GM23338 (cell line): ENCODE data around the gene ARHGDIA. TPM values are rescaled to one million over a fixed set of nuclear protein-coding genes. Genes with fewer than 3 reads are reported as not detected.

Experiments used
- ATAC-seq: fragments of 200-7000 bp; cut with Tn5 transposase; 3 replicates; pipeline ENCODE4 v1.9.1; 2020
- DNase-seq: peaks from one replicate; pipeline ENCODE4 v3.0.0-alpha.2; 2015; ENCODE audit warnings: low spot score
- H2AFZ ChIP-seq: fragments of 200-600 bp; sonication (generic); 2 replicates; pipeline ENCODE4 v1.8.0; 2016; ENCODE audit warnings: antibody characterized with exemption, mild to moderate bottlenecking, moderate library complexity
- H3F3A ChIP-seq: fragments of 200-600 bp; sonication (generic); replicated peaks from 2 replicates; pipeline ENCODE4 v1.8.0; 2017; ENCODE audit warnings: antibody characterized with exemption, mixed run types, low read depth
- H3K27ac ChIP-seq: fragments of 200-600 bp; sonication (generic); 2 replicates; pipeline ENCODE4 v1.6.1; 2016; ENCODE audit warnings: low read depth
- H3K27me3 ChIP-seq: fragments of 200-600 bp; sonication (generic); 2 replicates; pipeline ENCODE4 v1.8.0; 2016; ENCODE audit warnings: mild to moderate bottlenecking, mixed run types, moderate library complexity; ENCODE audit not compliant: insufficient read depth
- H3K36me3 ChIP-seq: fragments of 200-600 bp; sonication (generic); 2 replicates; pipeline ENCODE4 v1.8.0; 2016; ENCODE audit warnings: mild to moderate bottlenecking; ENCODE audit not compliant: insufficient read depth
- H3K4me1 ChIP-seq: fragments of 200-600 bp; sonication (generic); 2 replicates; pipeline ENCODE4 v1.8.0; 2016; ENCODE audit warnings: mild to moderate bottlenecking, moderate library complexity; ENCODE audit not compliant: insufficient read depth
- H3K4me2 ChIP-seq: fragments of 200-600 bp; sonication (generic); 2 replicates; pipeline ENCODE4 v1.7.1; 2017; ENCODE audit warnings: mixed run types
- H3K4me3 ChIP-seq: fragments of 200-600 bp; sonication (generic); 2 replicates; pipeline ENCODE4 v1.6.1; 2016; ENCODE audit warnings: mixed run types
- H3K79me2 ChIP-seq: fragments of 200-600 bp; sonication (generic); replicated peaks from 2 replicates; pipeline ENCODE4 v1.8.0; 2017; ENCODE audit warnings: mild to moderate bottlenecking; ENCODE audit not compliant: insufficient read depth
- H3K9me2 ChIP-seq: fragments of 200-600 bp; sonication (generic); 2 replicates; pipeline ENCODE4 v1.8.0; 2017; ENCODE audit not compliant: insufficient read depth
- H4K20me1 ChIP-seq: fragments of 200-600 bp; sonication (generic); replicated peaks from 2 replicates; pipeline ENCODE4 v1.8.0; 2017; ENCODE audit warnings: mild to moderate bottlenecking; ENCODE audit not compliant: insufficient read depth
- H3K27ac Mint-ChIP-seq: 2 replicates; pipeline ENCODE4 v1.8.0; 2020; ENCODE audit warnings: inconsistent platforms, mild to moderate bottlenecking, moderate library complexity, mixed read lengths
- H3K27me3 Mint-ChIP-seq: 3 replicates; pipeline ENCODE4 v1.8.0; 2022; ENCODE audit warnings: low read depth, mild to moderate bottlenecking, moderate library complexity, mixed read lengths, inconsistent platforms; ENCODE audit not compliant: insufficient read depth, poor library complexity
- H3K36me3 Mint-ChIP-seq: 3 replicates; pipeline ENCODE4 v1.8.0; 2021; ENCODE audit warnings: low read depth, mild to moderate bottlenecking, inconsistent platforms, moderate library complexity, mixed read lengths
- H3K4me1 Mint-ChIP-seq: 3 replicates; pipeline ENCODE4 v1.8.0; 2020; ENCODE audit warnings: mild to moderate bottlenecking, inconsistent platforms, mixed read lengths
- H3K4me3 Mint-ChIP-seq: 3 replicates; pipeline ENCODE4 v1.8.0; 2021; ENCODE audit warnings: moderate library complexity, mild to moderate bottlenecking, inconsistent platforms, mixed read lengths
- H3K9me3 Mint-ChIP-seq: 3 replicates; pipeline ENCODE4 v1.8.0; 2020; ENCODE audit warnings: moderate library complexity, mild to moderate bottlenecking, inconsistent platforms, mixed read lengths
- CREB1 ChIP-seq: fragments of 250-450 bp; sonication (Bioruptor Pico); IDR thresholded peaks from 2 replicates; pipeline ENCODE4 v1.5.0; 2020; ENCODE audit warnings: low read depth, mild to moderate bottlenecking, moderate library complexity
- EZH2 ChIP-seq: fragments of 200-600 bp; sonication (generic); IDR thresholded peaks from one replicate; pipeline ENCODE4 v1.8.0; 2017; ENCODE audit warnings: antibody characterized with exemption, mild to moderate bottlenecking, low read depth; ENCODE audit not compliant: unreplicated experiment
- EZH2phosphoT487 ChIP-seq: fragments of 200-600 bp; sonication (generic); IDR thresholded peaks from one replicate; pipeline ENCODE4 v1.8.1; 2018; ENCODE audit warnings: antibody characterized with exemption; ENCODE audit not compliant: unreplicated experiment
- JUNB ChIP-seq: IDR thresholded peaks from one replicate; pipeline ENCODE4 v1.6.1; 2016; ENCODE audit warnings: antibody characterized with exemption; ENCODE audit not compliant: unreplicated experiment
- NANOG ChIP-seq: IDR thresholded peaks from 2 replicates; pipeline ENCODE4 v1.6.1; 2016; ENCODE audit warnings: antibody characterized with exemption, borderline replicate concordance
- POLR2AphosphoS5 ChIP-seq: IDR thresholded peaks from 2 replicates; pipeline ENCODE4 v1.6.1; 2016; ENCODE audit warnings: antibody characterized with exemption, low read depth
- STAT1 ChIP-seq: IDR thresholded peaks from one replicate; pipeline ENCODE4 v1.6.1; 2016; ENCODE audit warnings: antibody characterized with exemption; ENCODE audit not compliant: unreplicated experiment
- ZNF114 ChIP-seq: fragments of 250-450 bp; sonication (Bioruptor Pico); IDR thresholded peaks from 2 replicates; pipeline ENCODE4 v1.5.0; 2020; ENCODE audit warnings: mild to moderate bottlenecking, moderate library complexity
- ZNF331 ChIP-seq: fragments of 250-450 bp; sonication (Bioruptor Pico); IDR thresholded peaks from 2 replicates; pipeline ENCODE4 v1.5.0; 2020; ENCODE audit warnings: low read depth, mild to moderate bottlenecking, moderate library complexity
- polyA plus RNA-seq: library from polyadenylated mRNA; unstranded; fragments of >200 nt; fragmentation: Nextera tagmentation; extraction: Ambion mirVana; gene quantifications from 2 replicates; pipeline ENCODE4 v1.2.1, GENCODE V29; 2016
- total RNA-seq: library from RNA; depleted of rRNA; stranded (reverse); fragments of >200 nt; shearing (Covaris generic); gene quantifications from 2 replicates; pipeline ENCODE4 v1.2.3, GENCODE V29; 2014
- TF ChIP-seq, protein P1 (sequence below): IDR thresholded peaks from one replicate; pipeline ENCODE4 v1.6.1; 2018; ENCODE audit warnings: antibody characterized with exemption; ENCODE audit not compliant: unreplicated experiment
- TF ChIP-seq, protein P2 (sequence below): fragments of 250-450 bp; sonication (Bioruptor Pico); IDR thresholded peaks from 2 replicates; pipeline ENCODE4 v1.5.0; 2020; ENCODE audit warnings: mild to moderate bottlenecking, moderate library complexity
- TF ChIP-seq, protein P3 (sequence below): IDR thresholded peaks from 2 replicates; pipeline ENCODE4 v1.6.1; 2016; ENCODE audit warnings: antibody characterized with exemption

The ARHGDIA gene
- total and polyA plus RNA-seq, 2 experiments from 2014 or later, result 125 to 140 TPM

DNA sequence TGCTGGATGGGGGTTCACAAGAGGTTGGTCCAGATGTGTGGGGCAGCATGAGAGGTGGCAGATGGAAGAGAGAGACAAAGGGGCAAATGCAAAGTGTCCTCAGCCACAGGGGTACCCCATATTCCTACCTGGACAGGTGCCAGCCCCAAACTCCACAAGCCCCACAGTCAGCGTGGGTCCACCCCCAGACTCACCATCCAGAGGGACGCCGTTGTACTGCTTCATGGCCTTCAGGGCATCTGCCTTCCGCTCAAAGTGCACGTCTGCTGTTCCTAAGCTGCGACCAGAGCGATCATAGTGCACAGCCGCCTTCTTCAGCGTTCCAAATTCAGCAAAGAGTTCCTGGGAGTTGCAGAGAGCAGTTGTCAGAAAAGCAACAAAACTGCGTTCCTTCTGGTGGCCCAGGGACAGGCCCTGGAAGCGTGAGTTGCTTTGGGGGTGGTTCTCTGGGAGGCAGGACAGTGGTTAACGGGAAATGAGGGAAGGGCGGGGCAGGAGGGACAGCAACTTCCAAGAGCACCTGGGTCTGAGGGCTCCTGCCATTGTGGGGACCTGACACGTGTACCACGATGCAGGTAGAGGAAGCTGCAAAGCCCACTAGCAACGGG is 18.0 kb upstream of the ARHGDIA start (continued):
- TF ChIP-seq, protein P1, sequence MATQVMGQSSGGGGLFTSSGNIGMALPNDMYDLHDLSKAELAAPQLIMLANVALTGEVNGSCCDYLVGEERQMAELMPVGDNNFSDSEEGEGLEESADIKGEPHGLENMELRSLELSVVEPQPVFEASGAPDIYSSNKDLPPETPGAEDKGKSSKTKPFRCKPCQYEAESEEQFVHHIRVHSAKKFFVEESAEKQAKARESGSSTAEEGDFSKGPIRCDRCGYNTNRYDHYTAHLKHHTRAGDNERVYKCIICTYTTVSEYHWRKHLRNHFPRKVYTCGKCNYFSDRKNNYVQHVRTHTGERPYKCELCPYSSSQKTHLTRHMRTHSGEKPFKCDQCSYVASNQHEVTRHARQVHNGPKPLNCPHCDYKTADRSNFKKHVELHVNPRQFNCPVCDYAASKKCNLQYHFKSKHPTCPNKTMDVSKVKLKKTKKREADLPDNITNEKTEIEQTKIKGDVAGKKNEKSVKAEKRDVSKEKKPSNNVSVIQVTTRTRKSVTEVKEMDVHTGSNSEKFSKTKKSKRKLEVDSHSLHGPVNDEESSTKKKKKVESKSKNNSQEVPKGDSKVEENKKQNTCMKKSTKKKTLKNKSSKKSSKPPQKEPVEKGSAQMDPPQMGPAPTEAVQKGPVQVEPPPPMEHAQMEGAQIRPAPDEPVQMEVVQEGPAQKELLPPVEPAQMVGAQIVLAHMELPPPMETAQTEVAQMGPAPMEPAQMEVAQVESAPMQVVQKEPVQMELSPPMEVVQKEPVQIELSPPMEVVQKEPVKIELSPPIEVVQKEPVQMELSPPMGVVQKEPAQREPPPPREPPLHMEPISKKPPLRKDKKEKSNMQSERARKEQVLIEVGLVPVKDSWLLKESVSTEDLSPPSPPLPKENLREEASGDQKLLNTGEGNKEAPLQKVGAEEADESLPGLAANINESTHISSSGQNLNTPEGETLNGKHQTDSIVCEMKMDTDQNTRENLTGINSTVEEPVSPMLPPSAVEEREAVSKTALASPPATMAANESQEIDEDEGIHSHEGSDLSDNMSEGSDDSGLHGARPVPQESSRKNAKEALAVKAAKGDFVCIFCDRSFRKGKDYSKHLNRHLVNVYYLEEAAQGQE, result no peak
- no peak for TF ChIP-seq EZH2phosphoT487
- TF ChIP-seq NANOG, result no peak
- TF ChIP-seq ZNF114 (CRISPR knock-in tag), result no peak

DNA sequence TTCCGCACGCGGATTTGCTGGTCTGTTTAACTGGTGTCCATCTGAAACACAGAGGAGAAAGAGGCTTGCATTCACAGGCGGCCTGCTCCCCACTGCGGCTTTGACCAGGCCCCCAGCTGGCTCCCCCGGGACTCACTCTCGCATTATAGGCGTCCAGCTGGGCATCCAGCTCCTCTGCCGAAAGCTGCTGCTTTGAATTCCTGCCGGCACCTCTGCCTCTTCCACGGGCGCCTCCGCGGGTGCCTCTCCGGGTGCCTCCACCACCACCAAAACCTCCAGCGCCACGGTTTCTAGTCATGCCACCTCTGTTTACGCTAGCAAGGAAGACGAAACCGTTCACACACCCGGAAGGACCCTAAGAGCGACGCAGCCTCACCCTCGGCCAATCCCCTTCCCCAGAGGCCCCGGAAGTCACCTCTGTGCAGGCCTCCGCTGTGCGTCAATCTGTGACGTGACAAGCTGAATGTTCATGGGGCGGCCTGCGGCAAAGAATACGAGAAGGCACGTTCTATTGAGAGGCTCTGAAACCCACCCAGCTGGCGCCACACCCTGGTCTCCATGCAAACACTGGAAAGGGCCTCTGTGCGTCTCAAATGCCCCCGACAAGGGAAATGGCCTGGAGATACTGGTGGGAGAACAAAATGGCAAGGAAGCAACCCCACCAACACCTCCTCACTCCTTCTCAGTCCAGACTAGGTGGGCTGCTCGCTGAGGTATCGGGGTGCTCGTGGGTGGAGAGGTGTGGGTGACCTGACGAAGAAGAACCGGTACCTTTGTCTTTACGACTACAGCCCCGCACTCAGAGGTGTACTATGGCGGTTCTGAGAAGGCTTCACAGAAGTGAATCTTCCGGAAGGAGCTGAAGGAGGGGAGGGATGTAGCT is 17.2 kb upstream of the ARHGDIA start:
- peaks cover 24% of the 10 kb centered on the region for H3F3A ChIP-seq
- TF ChIP-seq ZNF331 (CRISPR knock-in tag) (no peak), ZNF114 (CRISPR knock-in tag) (no peak), JUNB (no peak), CREB1 (CRISPR knock-in tag) (no peak), POLR2AphosphoS5 (no peak), STAT1 (no peak), EZH2phosphoT487 (no peak), EZH2 (no peak), NANOG (no peak)
- TF ChIP-seq, protein P2, sequence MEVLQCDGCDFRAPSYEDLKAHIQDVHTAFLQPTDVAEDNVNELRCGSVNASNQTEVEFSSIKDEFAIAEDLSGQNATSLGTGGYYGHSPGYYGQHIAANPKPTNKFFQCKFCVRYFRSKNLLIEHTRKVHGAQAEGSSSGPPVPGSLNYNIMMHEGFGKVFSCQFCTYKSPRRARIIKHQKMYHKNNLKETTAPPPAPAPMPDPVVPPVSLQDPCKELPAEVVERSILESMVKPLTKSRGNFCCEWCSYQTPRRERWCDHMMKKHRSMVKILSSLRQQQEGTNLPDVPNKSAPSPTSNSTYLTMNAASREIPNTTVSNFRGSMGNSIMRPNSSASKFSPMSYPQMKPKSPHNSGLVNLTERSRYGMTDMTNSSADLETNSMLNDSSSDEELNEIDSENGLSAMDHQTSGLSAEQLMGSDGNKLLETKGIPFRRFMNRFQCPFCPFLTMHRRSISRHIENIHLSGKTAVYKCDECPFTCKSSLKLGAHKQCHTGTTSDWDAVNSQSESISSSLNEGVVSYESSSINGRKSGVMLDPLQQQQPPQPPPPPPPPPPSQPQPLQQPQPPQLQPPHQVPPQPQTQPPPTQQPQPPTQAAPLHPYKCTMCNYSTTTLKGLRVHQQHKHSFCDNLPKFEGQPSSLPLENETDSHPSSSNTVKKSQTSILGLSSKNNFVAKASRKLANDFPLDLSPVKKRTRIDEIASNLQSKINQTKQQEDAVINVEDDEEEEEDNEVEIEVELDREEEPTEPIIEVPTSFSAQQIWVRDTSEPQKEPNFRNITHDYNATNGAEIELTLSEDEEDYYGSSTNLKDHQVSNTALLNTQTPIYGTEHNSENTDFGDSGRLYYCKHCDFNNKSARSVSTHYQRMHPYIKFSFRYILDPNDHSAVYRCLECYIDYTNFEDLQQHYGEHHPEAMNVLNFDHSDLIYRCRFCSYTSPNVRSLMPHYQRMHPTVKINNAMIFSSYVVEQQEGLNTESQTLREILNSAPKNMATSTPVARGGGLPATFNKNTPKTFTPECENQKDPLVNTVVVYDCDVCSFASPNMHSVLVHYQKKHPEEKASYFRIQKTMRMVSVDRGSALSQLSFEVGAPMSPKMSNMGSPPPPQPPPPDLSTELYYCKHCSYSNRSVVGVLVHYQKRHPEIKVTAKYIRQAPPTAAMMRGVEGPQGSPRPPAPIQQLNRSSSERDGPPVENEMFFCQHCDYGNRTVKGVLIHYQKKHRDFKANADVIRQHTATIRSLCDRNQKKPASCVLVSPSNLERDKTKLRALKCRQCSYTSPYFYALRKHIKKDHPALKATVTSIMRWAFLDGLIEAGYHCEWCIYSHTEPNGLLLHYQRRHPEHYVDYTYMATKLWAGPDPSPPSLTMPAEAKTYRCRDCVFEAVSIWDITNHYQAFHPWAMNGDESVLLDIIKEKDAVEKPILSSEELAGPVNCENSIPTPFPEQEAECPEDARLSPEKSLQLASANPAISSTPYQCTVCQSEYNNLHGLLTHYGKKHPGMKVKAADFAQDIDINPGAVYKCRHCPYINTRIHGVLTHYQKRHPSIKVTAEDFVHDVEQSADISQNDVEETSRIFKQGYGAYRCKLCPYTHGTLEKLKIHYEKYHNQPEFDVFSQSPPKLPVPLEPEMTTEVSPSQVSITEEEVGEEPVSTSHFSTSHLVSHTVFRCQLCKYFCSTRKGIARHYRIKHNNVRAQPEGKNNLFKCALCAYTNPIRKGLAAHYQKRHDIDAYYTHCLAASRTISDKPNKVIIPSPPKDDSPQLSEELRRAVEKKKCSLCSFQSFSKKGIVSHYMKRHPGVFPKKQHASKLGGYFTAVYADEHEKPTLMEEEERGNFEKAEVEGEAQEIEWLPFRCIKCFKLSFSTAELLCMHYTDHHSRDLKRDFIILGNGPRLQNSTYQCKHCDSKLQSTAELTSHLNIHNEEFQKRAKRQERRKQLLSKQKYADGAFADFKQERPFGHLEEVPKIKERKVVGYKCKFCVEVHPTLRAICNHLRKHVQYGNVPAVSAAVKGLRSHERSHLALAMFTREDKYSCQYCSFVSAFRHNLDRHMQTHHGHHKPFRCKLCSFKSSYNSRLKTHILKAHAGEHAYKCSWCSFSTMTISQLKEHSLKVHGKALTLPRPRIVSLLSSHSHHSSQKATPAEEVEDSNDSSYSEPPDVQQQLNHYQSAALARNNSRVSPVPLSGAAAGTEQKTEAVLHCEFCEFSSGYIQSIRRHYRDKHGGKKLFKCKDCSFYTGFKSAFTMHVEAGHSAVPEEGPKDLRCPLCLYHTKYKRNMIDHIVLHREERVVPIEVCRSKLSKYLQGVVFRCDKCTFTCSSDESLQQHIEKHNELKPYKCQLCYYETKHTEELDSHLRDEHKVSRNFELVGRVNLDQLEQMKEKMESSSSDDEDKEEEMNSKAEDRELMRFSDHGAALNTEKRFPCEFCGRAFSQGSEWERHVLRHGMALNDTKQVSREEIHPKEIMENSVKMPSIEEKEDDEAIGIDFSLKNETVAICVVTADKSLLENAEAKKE (CRISPR knock-in tag), result no peak
- TF ChIP-seq, protein P3, sequence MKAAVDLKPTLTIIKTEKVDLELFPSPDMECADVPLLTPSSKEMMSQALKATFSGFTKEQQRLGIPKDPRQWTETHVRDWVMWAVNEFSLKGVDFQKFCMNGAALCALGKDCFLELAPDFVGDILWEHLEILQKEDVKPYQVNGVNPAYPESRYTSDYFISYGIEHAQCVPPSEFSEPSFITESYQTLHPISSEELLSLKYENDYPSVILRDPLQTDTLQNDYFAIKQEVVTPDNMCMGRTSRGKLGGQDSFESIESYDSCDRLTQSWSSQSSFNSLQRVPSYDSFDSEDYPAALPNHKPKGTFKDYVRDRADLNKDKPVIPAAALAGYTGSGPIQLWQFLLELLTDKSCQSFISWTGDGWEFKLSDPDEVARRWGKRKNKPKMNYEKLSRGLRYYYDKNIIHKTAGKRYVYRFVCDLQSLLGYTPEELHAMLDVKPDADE, result no peak

More for the DNA sequence above, 17.2 kb upstream of the ARHGDIA start:
- Histone ChIP-seq H4K20me1 (peaks cover 14% of the 10 kb centered on the region; the same call in 1 of the 2 replicates), H3K27ac (no peak overlapping the region), H3K36me3 (peaks cover 29% of the 10 kb centered on the region), H3K4me1 (peaks cover 8% of the 10 kb centered on the region; the same call in 1 of the 2 replicates), H3K4me3 (no peak overlapping the region), H3K9me2 (no peaks in the 10 kb centered on the region), H2AFZ (no peak overlapping the region), H3K27me3 (no peaks in the 10 kb centered on the region), H3K79me2 (peaks cover 54% of the 10 kb centered on the region), H3K4me2 (no peak overlapping the region)
- H3K27ac Mint-ChIP-seq, result no peak overlapping the region; the same call in 1 of the 2 replicates
- peaks cover 4% of the 10 kb centered on the region; the same call in 1 of the 3 replicates for H3K4me1 Mint-ChIP-seq
- no peak for ATAC-seq
- H3K36me3 Mint-ChIP-seq, result peaks cover 73% of the 10 kb centered on the region
- H3K4me3 Mint-ChIP-seq, result peak overlapping the region; percentile 91
- no peaks in the 10 kb centered on the region for H3K9me3 Mint-ChIP-seq
- H3K27me3 Mint-ChIP-seq, result peaks cover 31% of the 10 kb centered on the region
- DNase-seq, result no peak
